Germinal center (tissue), 1 donor: Measurements from ENCODE around the gene RIC3.
A peak's percentile ranks its signal among the peaks of the same experiment; 100 is the strongest.

Source experiments
- DNase-seq: peaks from one replicate; pipeline ENCODE4 v3.0.0; 2012; ENCODE audit warnings: mixed read lengths, low spot score

RIC3 gene

GRCh38 chr11:8086571-8086970 is 82.3 kb downstream of the RIC3 start:
- no peak for DNase-seq

- DNase-seq, result no peak
These were observed 82.8 kb downstream of the RIC3 start for GRCh38 chr11:8086001-8086479.

GRCh38 chr11:8085011-8085645 is 83.7 kb downstream of the RIC3 start:
- DNase-seq, result no peak

- no peak for DNase-seq
These were observed 84.5 kb downstream of the RIC3 start for GRCh38 chr11:8084352-8084751.

GRCh38 chr11:8083871-8084281 is 84.9 kb downstream of the RIC3 start:
- no peak for DNase-seq

- no peak for DNase-seq
These were observed 85.8 kb downstream of the RIC3 start for GRCh38 chr11:8083088-8083395.

DNA sequence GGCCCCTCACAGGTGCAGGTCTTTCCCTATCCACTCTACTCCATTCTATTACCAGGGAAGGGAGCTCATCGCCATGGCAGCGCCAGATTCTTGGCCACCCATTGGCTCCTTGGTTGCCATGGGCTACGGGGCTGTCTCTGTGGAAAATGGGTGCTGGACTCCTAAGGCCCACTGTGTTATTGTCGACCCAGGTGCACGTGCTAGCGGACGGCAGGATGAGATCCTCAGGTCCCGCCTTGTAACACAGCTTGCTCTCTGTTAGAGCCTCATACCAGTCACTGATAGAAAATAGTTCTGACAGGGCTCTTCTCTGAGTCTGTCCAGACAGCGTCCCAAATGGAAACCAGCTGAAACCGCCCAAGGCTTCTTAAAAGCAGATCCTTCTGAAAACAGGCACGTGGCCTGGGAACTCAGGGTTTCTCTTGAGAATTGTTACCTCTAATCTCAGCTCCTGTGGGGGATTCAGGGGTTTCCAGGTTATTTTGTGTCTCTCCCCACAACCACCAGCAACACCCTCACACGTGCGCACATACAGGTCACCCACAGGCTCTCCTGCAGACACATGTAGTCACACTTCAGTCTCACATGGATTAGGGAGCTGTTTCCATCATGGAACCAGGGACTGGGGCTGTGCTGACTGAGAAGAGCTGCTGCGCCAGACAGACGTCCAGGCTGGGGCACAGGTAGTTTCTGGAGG is 86.3 kb downstream of the RIC3 start:
- DNase-seq, result no peak

GRCh38 chr11:8081591-8082250 is 87.1 kb downstream of the RIC3 start:
- DNase-seq, result no peak

DNA sequence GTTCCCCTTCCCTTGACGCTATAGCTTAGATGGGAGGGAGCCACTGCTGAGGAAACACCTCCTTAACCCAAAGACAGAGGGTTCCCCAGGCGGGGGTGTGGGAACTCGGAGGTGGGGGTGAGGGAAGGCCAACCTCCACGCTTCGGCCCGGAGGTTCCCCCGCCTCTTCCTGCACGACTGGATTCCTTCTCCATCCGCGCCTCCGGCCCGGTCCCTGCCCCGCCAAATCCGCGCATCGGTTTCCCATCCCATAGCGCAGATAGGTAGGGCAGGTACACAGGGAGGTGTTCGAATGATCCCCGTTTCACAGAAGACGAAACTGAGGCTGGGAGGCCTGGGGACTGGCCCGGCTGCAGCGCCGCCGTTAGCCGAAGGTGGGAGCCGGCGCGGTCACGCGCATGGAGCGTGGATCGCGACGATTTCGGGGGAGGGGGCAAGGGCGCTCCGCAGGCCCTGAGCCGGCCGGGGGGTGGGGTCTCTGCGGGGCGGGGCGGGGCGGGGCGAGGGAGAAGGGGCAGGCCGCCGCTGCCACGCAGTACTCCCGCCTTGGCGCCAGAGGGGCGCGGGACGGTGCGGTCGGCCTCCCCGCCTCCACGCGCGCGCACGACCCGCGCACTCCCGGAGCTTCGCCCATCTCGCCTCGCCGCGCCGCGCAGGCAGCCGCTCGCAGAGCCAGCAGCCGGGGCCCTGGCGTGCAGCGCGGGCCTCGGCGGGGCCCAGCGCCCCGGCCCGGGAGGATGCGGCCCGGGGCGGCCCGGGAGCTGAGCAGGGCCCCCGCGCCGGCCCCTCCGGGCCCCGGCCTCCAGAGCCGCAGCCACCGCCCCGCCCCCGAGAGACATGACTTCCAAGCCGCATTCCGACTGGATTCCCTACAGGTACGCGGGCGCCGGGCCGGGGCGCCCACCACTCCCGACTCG is 87.9 kb downstream of the RIC3 start, which contains the start of gene TUB:
Gene TUB, plus strand, starts transcription at position 538 of the 917 bp plus-strand sequence. Its CDS starts 300 bp downstream, at position 838.
- DNase-seq, result no peak

DNA sequence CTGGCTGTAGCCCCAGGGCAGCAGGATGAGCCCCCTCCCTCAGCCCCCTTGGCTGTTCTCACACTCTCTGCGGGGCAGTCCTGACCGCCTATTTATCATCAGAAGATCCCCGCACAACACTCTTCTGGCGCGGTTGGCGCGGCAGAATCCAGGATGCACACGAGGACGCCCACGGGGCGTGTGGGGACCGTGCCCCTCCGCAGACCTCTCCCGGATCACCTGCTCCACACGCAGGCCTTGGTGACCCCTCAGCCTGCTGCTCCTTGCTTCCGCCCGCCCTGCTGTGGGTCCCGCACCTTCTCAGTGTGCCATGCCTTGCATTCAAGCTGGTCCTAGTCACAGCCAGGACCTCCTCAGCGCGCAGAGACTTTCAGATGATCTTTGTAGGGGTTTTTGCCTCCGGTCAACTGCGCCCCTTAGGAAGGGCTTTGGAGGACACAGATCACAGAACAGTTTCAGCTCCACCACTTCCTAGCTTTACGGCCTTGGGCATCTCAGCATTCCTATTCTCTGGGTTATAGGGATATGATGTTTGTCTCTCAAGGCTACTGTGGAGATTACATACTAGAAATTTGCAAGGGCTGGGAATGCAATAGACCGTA is 88.7 kb downstream of the RIC3 start:
- DNase-seq, result no peak

DNA sequence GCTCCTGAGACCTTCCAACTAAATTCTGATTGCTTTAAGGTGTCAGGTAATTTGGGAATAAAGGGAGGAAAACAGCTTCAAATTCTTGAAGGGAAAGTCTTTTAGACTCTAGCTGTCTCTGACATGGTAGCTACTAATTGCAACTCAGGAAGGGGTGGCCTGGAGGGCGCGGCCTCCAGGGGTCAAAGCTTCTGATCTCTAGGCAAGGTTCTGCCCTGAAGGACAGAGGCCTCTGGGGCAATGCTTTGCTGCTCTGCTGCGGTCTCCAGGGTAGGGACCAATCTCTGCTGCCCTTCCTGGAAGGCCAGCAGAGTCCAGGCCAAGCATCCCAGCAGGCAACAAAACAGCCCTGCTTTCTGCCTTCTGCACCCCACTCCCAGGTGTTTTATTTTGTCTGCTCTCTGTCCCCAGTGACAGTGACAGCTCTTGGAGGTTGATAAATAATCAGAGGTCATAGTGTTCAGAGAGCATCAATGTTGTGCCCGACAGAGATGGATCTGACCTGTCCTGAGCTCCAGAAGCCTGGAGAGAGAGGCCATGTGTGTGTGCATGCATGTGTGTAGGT is 89.6 kb downstream of the RIC3 start:
- DNase-seq, result no peak

DNA sequence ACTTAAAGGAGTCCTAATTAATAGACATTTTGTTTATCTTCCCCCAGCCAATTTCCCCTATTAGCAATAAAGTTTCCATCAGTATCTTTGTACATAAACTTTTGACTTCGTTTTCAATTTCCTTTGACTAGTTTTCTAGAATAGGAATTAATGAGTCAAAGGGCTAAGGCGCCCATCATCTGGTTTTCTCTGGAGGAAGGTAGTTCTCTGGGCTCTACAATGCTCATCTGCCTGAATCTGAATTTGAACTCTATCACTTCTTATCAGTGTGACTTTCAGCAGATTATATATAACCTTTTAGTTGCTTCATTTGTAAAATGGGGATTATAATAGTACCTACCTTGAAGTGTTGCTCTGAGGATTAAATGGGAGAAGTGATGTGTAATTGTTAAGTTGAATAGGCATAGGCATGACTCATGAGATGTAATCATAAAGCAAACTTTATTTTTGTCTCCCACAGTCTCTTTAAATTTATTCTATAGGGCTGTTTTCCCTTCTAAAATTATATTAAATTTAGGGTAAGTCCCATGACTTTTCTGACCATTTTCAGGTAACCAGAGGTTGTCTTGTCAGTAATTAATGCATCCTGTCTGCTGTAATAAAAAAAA is 93.6 kb downstream of the RIC3 start:
- DNase-seq, result no peak

GRCh38 chr11:8071616-8072581 is 96.9 kb downstream of the RIC3 start:
- no peak for DNase-seq

DNA sequence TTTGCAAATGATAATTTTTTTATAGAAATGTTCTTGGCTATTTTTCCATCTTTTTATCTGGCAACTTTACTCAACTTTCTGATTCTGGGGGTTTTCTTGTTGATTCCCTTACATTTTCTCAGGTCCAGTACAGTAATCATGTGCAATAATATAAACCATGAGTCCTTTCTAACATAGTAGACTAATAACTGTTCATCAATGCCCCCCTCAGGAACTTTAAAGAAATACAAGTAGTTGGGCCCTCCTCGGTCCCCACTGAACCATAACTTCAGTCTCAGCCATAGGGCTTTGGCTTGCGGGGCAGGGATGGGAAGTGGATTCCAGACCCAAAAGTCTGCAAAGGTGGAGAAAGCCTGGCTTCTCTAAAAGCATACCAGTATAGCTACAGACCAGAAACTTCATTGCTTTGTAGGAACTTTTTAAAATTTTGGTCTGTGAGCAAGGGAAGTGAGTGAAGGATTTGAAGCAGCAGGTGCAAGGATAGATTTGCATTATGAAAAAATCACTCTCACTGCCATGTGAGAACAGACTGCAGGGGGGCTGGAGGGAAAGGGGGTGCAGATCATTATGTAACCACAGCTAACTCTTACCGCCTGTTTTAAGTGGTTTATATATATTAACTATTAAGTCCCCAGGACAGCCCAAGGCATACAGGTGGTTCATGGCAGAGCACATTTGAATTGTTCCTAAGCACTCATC is 98.3 kb downstream of the RIC3 start:
- peak; percentile 64 for DNase-seq

DNA sequence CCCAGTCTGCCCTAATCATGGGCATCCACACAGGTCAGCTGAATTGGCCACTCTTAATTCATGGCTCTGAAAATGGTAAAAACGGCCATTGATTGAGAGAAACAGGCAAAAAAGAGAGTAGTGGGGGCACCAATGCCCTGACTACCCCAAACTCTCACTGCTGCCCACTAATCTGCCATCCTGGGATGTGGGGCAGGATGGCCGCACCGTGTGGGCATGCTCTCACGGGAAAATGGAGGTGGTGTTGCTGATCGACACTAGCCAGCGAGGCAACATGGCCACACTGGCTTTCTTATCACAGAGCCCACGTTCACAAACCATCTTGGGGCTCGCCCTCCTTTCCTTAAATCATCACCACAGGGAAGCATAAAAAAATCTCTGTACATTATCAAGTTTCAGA is 99.1 kb downstream of the RIC3 start:
- DNase-seq, result no peak

DNA sequence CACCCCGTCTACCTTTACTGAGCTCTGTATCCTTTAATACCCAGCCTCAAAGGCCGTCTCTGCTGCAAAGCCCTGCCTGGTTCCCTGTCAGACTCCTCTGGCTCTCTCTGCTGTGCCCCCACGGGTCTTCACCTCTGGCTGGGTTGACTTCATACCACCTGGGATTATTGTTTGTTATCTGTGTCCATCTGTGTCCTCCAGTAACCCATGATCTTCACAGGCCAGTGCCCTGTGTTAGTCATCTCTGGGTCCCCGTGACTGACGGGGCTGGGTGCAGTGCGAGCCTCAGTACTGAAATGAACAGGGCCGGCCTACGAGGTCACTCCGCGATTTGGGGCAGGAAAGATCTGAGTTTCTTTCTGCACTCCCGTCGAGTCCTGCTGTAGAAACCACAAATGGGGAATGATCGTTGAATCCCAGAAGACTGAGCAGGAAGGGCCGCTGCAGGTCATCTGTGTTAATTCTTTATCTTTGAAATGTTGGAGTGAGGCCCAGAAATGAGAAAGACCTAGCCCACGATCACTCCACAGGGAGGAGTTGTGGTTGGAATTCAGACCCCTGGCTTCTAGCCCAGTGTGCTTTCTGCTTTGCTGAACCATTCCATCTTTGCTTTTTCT is 100.1 kb downstream of the RIC3 start:
- no peak for DNase-seq

DNA sequence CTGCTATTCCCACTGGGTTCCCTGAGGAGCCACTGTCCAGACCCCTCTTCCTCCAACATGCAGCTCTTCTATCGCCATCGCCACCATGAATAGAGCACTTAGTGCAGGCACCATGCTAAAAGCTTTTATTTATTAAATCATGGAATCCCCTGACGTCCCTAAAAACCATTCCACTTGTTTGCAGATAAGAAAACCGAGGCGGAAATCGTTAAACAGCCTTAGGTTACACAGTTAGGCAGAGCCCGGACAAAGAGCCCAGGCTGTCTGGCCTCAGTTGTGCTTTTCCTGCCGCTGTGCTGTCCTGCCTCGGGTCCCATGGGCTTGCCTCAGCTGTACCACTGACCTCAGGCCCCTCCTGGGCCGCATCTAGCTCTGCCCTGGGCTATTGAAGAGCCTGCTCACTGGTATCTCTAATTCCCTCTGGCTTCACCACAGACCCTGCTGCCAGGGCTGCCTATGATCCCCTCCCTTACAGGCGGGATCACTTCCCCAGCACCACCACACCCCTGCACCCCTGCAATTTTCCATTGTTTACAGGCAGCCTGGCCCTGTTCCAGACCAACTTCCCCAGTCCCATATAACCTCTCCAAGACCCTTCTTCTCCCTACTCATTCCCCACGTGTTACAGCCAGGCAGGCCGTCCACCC is 100.8 kb downstream of the RIC3 start:
- DNase-seq, result no peak

DNA sequence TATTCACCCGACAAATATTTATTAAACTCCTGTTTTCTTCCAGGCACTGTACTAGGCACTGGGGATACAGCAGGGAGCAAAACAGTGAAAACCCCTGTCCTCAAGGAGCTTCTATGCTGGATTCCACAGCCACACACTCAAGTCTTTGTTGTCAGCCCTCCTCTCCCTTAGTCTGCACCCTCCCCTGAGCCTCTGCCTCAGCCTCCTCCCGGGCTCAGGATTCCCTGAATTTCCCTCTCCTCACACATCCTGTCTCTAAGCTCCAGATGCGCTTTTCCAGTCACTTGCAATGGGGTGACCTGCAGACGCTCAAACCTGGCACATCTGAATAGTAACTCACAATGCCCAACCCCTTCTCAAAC is 101.3 kb downstream of the RIC3 start:
- no peak for DNase-seq
